Pancreas (tissue), 10 donors: ENCODE data around the gene DNTT. TPM values are rescaled to one million over a fixed set of nuclear protein-coding genes. Genes with fewer than 3 reads are reported as not detected.
"Not testable (repeated sequence)": the region's sequence is repeated elsewhere in the genome, so short reads cannot be mapped to it uniquely, and the experiment has no call there.

ENCODE experiments used
- ATAC-seq, 4 donors: fragments of 200-7000 bp; cut with Tn5 transposase; one replicate each; pipeline versions ENCODE4 v1.8.0 to v1.9.1; 2020; ENCODE audit warnings: mild to moderate bottlenecking in 4 of 4, moderate library complexity in 4 of 4
- DNase-seq, 6 donors: peaks; one replicate each; pipeline ENCODE4 v3.0.0-alpha.2; 2020
- FAIRE-seq: peaks from 2 replicates; lab custom pipeline; 2012; peaks lifted over from hg19 to GRCh38; lab: Jason Lieb, UNC
- H3K27ac ChIP-seq, 4 donors: fragments of 200-600 bp; sonication (generic); 1 replicate in 3 of 4; 2 replicates in 1 of 4; pipeline versions ENCODE4 v1.5.0 to v1.8.0; 2020
- H3K27me3 ChIP-seq, 4 donors: fragments of 200-600 bp; one replicate each; pipeline ENCODE4 v1.8.0; 2021
- H3K36me3 ChIP-seq, 3 donors: fragments of 200-600 bp; sonication (generic) in 1 of 3; one replicate each; pipeline versions ENCODE4 v1.5.0 to v1.8.0; 2020 to 2021
- H3K4me1 ChIP-seq, 3 donors: fragments of 200-600 bp; one replicate each; pipeline ENCODE4 v1.8.0; 2021
- H3K4me3 ChIP-seq, 4 donors: fragments of 200-600 bp; sonication (generic) in 2 of 4; one replicate each; pipeline versions ENCODE4 v1.5.0 to v1.8.0; 2020 to 2021
- H3K9me3 ChIP-seq, 4 donors: fragments of 200-600 bp; one replicate each; pipeline ENCODE4 v1.8.0; 2021
- WGBS, 2 donors: extraction: QIAGEN DNeasy Blood & Tissue Kit; methylation state at CpG; one replicate each; pipeline ENCODE4 v1.1.7; 2013; 5-methylcytosine and 5-hydroxymethylcytosine counted together
- intact Hi-C, 3 donors: fragments of 100-400 bp; cut with DNase I; formaldehyde crosslinking; loops; one replicate each; pipeline versions ENCODE4 v1.11.1 to v1.14.2; 2022
- polyA plus RNA-seq, 2 donors: library from polyadenylated mRNA; stranded (reverse); fragments of 200-250 nt; gene quantifications; one replicate each; pipeline ENCODE4 v1.2.3, GENCODE V29; 2013
- total RNA-seq, 6 donors: library from RNA; stranded (reverse); fragmentation: NEBNext Ultra II Directional in 4 of 6; extraction: Animal tissue kit (Norgen Biotek cat#: 25700) in 4 of 6; gene quantifications; one replicate each; pipeline versions ENCODE4 v1.2.1 to v1.2.4, GENCODE V29; 2021 to 2023
- TF ChIP-seq, protein P1 (sequence below), 4 donors: fragments of 200-600 bp; sonication (generic) in 3 of 4; IDR thresholded peaks; one replicate each; pipeline versions ENCODE4 v1.5.0 to v1.8.0; 2021; ENCODE audit warnings: antibody characterized with exemption in 4 of 4
- donor health status: healthy with polysubstance abuse.
- donor health status: DM: no; HTN: no; CAD: no; lungs with moderate emphysema.
- donor health status: DM: no; HTN: no; CAD: no.
- donor health status: control.
- donor health status: control.
- donor health status: Bipolar disorder and iron deficiency.
- donor health status: DM: yes; HTN: yes; CAD: no.
- donor health status: DM: no; HTN: no; CAD: no.
- donor health status: DM: no; HTN: no; CAD: no.
- donor health status: DM: yes; HTN: yes; CAD: no.

Gene DNTT
- total and polyA plus RNA-seq, 8 donors = 0.12 TPM; not detected in 7

DNA sequence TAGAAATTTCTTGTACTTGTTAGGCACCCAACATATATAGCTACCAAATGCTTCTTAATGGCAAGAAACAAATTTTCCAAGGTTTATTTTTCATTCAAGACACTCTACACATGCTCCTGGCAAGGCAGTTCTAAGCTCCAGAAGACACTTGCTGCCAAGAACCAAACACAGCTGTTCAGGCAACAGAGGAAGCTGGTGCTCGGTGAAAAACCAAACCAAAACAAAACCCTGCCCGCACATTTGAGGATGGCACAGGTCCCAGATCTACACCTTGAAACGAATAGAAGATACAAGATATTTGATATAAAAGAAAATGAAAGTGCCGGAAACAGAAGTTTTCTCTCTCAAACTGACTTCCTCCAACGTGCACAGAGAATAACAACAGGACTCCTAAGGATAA is 4.9 kb upstream of the DNTT start:
- 30 to 31% methylated on average over 5 of the region's 5 CpGs for WGBS, 2 donors
- FAIRE-seq = no peak
- intact Hi-C loops = no loop called here
- peaks cover 0 to 5% (median 0%) of the 10 kb centered on the region in 3 donors for H3K4me1 ChIP-seq
- no peaks in the 10 kb centered on the region for H3K9me3 ChIP-seq
- no peaks in the 10 kb centered on the region for H3K36me3 ChIP-seq
- peak in 1 of 6 donors; percentile 29 for DNase-seq
- H3K27ac ChIP-seq = no peak overlapping the region
- no peak overlapping the region for H3K4me3 ChIP-seq
- TF ChIP-seq, protein P1, sequence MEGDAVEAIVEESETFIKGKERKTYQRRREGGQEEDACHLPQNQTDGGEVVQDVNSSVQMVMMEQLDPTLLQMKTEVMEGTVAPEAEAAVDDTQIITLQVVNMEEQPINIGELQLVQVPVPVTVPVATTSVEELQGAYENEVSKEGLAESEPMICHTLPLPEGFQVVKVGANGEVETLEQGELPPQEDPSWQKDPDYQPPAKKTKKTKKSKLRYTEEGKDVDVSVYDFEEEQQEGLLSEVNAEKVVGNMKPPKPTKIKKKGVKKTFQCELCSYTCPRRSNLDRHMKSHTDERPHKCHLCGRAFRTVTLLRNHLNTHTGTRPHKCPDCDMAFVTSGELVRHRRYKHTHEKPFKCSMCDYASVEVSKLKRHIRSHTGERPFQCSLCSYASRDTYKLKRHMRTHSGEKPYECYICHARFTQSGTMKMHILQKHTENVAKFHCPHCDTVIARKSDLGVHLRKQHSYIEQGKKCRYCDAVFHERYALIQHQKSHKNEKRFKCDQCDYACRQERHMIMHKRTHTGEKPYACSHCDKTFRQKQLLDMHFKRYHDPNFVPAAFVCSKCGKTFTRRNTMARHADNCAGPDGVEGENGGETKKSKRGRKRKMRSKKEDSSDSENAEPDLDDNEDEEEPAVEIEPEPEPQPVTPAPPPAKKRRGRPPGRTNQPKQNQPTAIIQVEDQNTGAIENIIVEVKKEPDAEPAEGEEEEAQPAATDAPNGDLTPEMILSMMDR (IDR thresholded peaks at IDR 0.05) = no peak
- H3K27me3 ChIP-seq = no peaks in the 10 kb centered on the region
- ATAC-seq = peak in 3 of 4 donors; percentile 45 to 73 (median 64)

DNA sequence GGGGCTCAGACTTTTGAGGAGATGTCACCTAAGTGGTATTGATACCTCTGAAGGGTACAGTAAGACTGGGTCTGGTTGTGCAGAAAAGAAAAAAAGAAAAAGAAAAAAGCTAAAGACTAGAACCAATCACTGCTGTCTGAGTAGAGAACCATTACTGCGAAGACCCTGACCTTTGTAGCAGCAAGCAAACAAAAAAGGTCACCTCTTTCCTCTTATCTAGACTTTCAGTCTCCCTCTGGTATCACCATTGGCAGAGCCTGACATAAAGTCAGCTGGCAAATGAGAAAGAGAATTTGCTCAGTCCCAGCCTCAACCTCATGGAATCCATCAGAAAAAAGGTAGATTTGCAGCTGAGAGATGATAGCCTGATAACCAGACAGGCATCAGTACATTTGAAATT is 2.6 kb upstream of the DNTT start:
- Histone ChIP-seq H3K4me3 (no peak overlapping the region), H3K27ac (no peak overlapping the region), H3K4me1 (peaks cover 0 to 5% (median 0%) of the 10 kb centered on the region in 3 donors), H3K27me3 (no peaks in the 10 kb centered on the region), H3K9me3 (no peaks in the 10 kb centered on the region), H3K36me3 (no peaks in the 10 kb centered on the region)
- DNase-seq = no peak
- TF ChIP-seq, protein P1 (IDR thresholded peaks at IDR 0.05) = no peak
- 10 to 19% methylated on average over 1 of the region's 1 CpG for WGBS, 2 donors
- intact Hi-C loops = no loop called here
- peak in 1 of 4 donors; percentile 32 for ATAC-seq
- no peak for FAIRE-seq

DNA sequence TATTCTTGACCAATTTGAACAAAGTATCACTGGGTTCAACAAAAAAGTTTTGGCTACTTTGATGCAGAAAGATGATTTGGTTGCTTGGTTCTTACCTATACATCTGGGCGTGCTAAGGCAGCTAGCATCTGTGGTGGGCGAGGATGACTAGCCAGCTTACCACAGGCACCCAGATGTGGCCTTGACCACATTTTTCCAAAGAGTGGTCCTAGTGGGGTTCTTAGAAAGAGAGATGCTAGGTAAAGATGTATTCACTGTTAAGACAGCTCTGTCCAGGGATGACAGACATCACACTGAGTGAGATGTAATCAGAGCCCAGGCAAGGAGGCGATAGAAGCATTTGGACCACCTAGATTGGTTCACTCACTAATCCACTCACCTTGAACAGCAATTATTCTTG is 785 bp downstream of the DNTT start:
- TF ChIP-seq, protein P1 (IDR thresholded peaks at IDR 0.05) = no peak
- FAIRE-seq (no peak), ATAC-seq (no peak), DNase-seq (no peak)
- 91% methylated on average over 3 of the region's 3 CpGs for WGBS, 2 donors
- intact Hi-C loops = no loop called here
- H3K27ac ChIP-seq = no peak overlapping the region
- H3K4me3 ChIP-seq = no peak overlapping the region
- no peaks in the 10 kb centered on the region for H3K9me3 ChIP-seq
- H3K27me3 ChIP-seq = no peaks in the 10 kb centered on the region
- no peaks in the 10 kb centered on the region for H3K36me3 ChIP-seq
- H3K4me1 ChIP-seq = no peaks in the 10 kb centered on the region

DNA sequence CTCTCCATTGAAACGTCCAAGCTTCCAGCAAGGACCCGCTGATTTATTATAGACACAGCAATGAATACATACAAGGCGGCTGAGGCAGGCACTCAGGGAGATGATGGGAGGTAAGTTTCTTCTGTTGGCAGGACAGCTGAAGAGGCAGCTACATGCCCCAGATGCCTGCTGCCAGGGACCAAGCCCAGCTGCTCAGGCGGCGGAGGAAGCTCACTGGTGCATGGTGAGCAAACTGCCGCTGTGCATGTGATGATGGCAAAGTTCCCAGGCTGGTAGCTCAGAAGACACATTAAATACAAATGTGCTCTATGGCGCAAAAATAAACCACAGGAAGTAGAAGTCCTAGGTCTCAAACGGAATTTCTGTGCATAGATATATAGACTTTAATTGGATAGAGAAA is 2.3 kb downstream of the DNTT start:
- DNase-seq (peak in 2 of 6 donors; percentile 13 to 49), ATAC-seq (peak in 3 of 4 donors; percentile 68 to 80 (median 79)), FAIRE-seq (no peak)
- no peaks in the 10 kb centered on the region for H3K9me3 ChIP-seq
- H3K27me3 ChIP-seq = no peaks in the 10 kb centered on the region
- intact Hi-C loops = no loop called here
- H3K27ac ChIP-seq = no peak overlapping the region
- no peaks in the 10 kb centered on the region for H3K4me1 ChIP-seq
- H3K36me3 ChIP-seq = no peaks in the 10 kb centered on the region
- H3K4me3 ChIP-seq = no peak overlapping the region
- 72 to 81% methylated on average over 8 of the region's 8 CpGs for WGBS, 2 donors
- TF ChIP-seq, protein P1 (IDR thresholded peaks at IDR 0.05) = no peak

DNA sequence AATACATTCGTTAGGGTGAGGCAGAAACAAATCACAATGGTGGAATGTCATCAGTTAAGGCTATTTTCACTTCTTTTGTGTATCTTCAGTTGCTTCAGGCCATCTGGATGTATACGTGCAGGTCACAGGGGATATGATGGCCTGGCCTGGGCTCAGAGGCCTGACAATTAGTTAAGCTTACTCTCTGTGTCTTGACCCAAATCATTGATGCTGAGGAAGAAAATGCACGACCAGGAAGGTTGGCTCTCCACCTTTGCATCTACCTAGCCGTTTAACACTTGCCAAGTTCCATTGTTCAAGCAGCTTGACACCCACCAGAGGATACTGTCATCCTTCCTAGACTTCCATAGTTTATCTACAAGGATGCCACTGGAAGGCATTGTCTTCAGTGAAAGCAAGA is 4.6 kb downstream of the DNTT start:
- H3K27ac ChIP-seq, ATAC-seq, H3K4me1 ChIP-seq, H3K27me3 ChIP-seq, intact Hi-C loops, DNase-seq, H3K9me3 ChIP-seq, H3K36me3 ChIP-seq, H3K4me3 ChIP-seq, FAIRE-seq: not testable (repeated sequence)
- 76 to 84% methylated on average over 4 of the region's 4 CpGs for WGBS, 2 donors
